IPS DF 6.9 (cell line): ENCODE results near the gene WDR7.
A peak's percentile ranks its signal among the peaks of the same experiment; 100 is the strongest.

Source experiments
- DNase-seq: peaks from one replicate; pipeline ENCODE4 v3.0.0-alpha.2; 2013; ENCODE audit warnings: low read depth, low spot score
- H3K27ac ChIP-seq: one replicate; pipeline ENCODE4 v1.5.1; 2013; ENCODE audit warnings: low read length, control low read depth
- H3K27me3 ChIP-seq: 2 replicates; pipeline ENCODE4 v1.6.1; 2013; ENCODE audit warnings: mild to moderate bottlenecking, low read length; ENCODE audit not compliant: control insufficient read depth, insufficient read depth
- H3K36me3 ChIP-seq: 2 replicates; pipeline ENCODE4 v1.6.1; 2013; ENCODE audit warnings: low read length; ENCODE audit not compliant: control insufficient read depth, insufficient read depth
- H3K4me1 ChIP-seq: 2 replicates; pipeline ENCODE4 v1.6.1; 2013; ENCODE audit warnings: low read length; ENCODE audit not compliant: control insufficient read depth, insufficient read depth
- H3K4me3 ChIP-seq: 2 replicates; pipeline ENCODE4 v1.5.1; 2013; ENCODE audit warnings: mild to moderate bottlenecking, low read length
- H3K9me3 ChIP-seq: 2 replicates; pipeline ENCODE4 v1.6.1; 2013; ENCODE audit warnings: low read length, inconsistent platforms; ENCODE audit not compliant: control insufficient read depth, insufficient read depth
- WGBS: extraction: QIAGEN DNeasy Blood & Tissue Kit; methylation state at CpG from one replicate; pipeline ENCODE4 v1.1.7; 2013; ENCODE audit warnings: mixed read lengths, missing lambda C conversion rate; ENCODE audit not compliant: insufficient read length, insufficient coverage; 5-methylcytosine and 5-hydroxymethylcytosine counted together

Gene WDR7

GRCh38 chr18:56873441-56874140 is 222.4 kb downstream of the WDR7 start:
- Histone ChIP-seq H3K9me3 (no peaks in the 10 kb centered on the region), H3K36me3 (no peaks in the 10 kb centered on the region), H3K27me3 (no peaks in the 10 kb centered on the region), H3K4me1 (peaks cover 3% of the 10 kb centered on the region; the same call in 1 of the 2 replicates), H3K4me3 (no peak overlapping the region), H3K27ac (peak overlapping the region; percentile 44)
- no CpG with 5 or more reads among the region's 6 CpGs for WGBS
- DNase-seq, result peak; percentile 55

- no peak overlapping the region for H3K4me3 ChIP-seq
- WGBS, result no CpG with 5 or more reads among the region's 4 CpGs
- no peaks in the 10 kb centered on the region for H3K36me3 ChIP-seq
- no peak for DNase-seq
- H3K27ac ChIP-seq, result no peak overlapping the region
- H3K9me3 ChIP-seq, result no peaks in the 10 kb centered on the region
- H3K4me1 ChIP-seq, result no peaks in the 10 kb centered on the region
- no peaks in the 10 kb centered on the region for H3K27me3 ChIP-seq
Measured at GRCh38 chr18:56878711-56879110, 227.6 kb downstream of the WDR7 start.

- Histone ChIP-seq H3K27me3 (no peaks in the 10 kb centered on the region), H3K4me3 (no peak overlapping the region), H3K9me3 (no peaks in the 10 kb centered on the region), H3K36me3 (no peaks in the 10 kb centered on the region), H3K4me1 (peaks cover 2% of the 10 kb centered on the region; the same call in 1 of the 2 replicates), H3K27ac (no peak overlapping the region)
- WGBS, result no CpG with 5 or more reads among the region's 1 CpG
- no peak for DNase-seq
Measured at GRCh38 chr18:56884511-56884910, 233.4 kb downstream of the WDR7 start.

- Histone ChIP-seq H3K27ac (no peak overlapping the region), H3K4me3 (no peak overlapping the region), H3K27me3 (no peaks in the 10 kb centered on the region), H3K4me1 (peaks cover 2% of the 10 kb centered on the region; the same call in 1 of the 2 replicates), H3K36me3 (no peaks in the 10 kb centered on the region), H3K9me3 (no peaks in the 10 kb centered on the region)
- no peak for DNase-seq
- no CpG with 5 or more reads among the region's 1 CpG for WGBS
Measured at GRCh38 chr18:56888978-56889377, 237.8 kb downstream of the WDR7 start.

GRCh38 chr18:56889621-56890020 is 238.5 kb downstream of the WDR7 start:
- WGBS, result no CpG with 5 or more reads among the region's 2 CpGs
- DNase-seq, result no peak
- H3K27ac ChIP-seq, result no peak overlapping the region
- H3K27me3 ChIP-seq, result no peaks in the 10 kb centered on the region
- no peak overlapping the region for H3K4me3 ChIP-seq
- peaks cover 2% of the 10 kb centered on the region; the same call in 1 of the 2 replicates for H3K4me1 ChIP-seq
- H3K36me3 ChIP-seq, result no peaks in the 10 kb centered on the region
- no peaks in the 10 kb centered on the region for H3K9me3 ChIP-seq

- no peaks in the 10 kb centered on the region for H3K9me3 ChIP-seq
- no peaks in the 10 kb centered on the region for H3K4me1 ChIP-seq
- WGBS, result no CpG with 5 or more reads among the region's 1 CpG
- H3K4me3 ChIP-seq, result no peak overlapping the region
- no peak overlapping the region for H3K27ac ChIP-seq
- no peaks in the 10 kb centered on the region for H3K36me3 ChIP-seq
- no peak for DNase-seq
- H3K27me3 ChIP-seq, result no peaks in the 10 kb centered on the region
Measured at GRCh38 chr18:56890632-56891031, 239.5 kb downstream of the WDR7 start.

- H3K27me3 ChIP-seq, result no peaks in the 10 kb centered on the region
- H3K27ac ChIP-seq, result no peak overlapping the region
- H3K9me3 ChIP-seq, result no peaks in the 10 kb centered on the region
- H3K4me3 ChIP-seq, result no peak overlapping the region
- no peaks in the 10 kb centered on the region for H3K36me3 ChIP-seq
- DNase-seq, result no peak
- WGBS, result no CpG with 5 or more reads among the region's 3 CpGs
- no peaks in the 10 kb centered on the region for H3K4me1 ChIP-seq
Measured at GRCh38 chr18:56891116-56891515, 240.0 kb downstream of the WDR7 start.

- no peak overlapping the region for H3K4me3 ChIP-seq
- H3K27me3 ChIP-seq, result no peaks in the 10 kb centered on the region
- DNase-seq, result no peak
- no peaks in the 10 kb centered on the region for H3K36me3 ChIP-seq
- H3K4me1 ChIP-seq, result no peaks in the 10 kb centered on the region
- H3K27ac ChIP-seq, result no peak overlapping the region
- WGBS, result no CpG with 5 or more reads among the region's 1 CpG
- no peaks in the 10 kb centered on the region for H3K9me3 ChIP-seq
Measured at GRCh38 chr18:56891870-56892269, 240.7 kb downstream of the WDR7 start.

GRCh38 chr18:56897122-56897521 is 246.0 kb downstream of the WDR7 start:
- H3K36me3 ChIP-seq, result no peaks in the 10 kb centered on the region
- no peak overlapping the region for H3K27ac ChIP-seq
- no peaks in the 10 kb centered on the region for H3K27me3 ChIP-seq
- no peaks in the 10 kb centered on the region for H3K4me1 ChIP-seq
- WGBS, result no CpG with 5 or more reads among the region's 2 CpGs
- DNase-seq, result no peak
- H3K9me3 ChIP-seq, result no peaks in the 10 kb centered on the region
- H3K4me3 ChIP-seq, result no peak overlapping the region

- H3K27me3 ChIP-seq, result no peaks in the 10 kb centered on the region
- no peaks in the 10 kb centered on the region for H3K36me3 ChIP-seq
- no peak overlapping the region for H3K27ac ChIP-seq
- WGBS, result no CpG with 5 or more reads among the region's 1 CpG
- no peaks in the 10 kb centered on the region for H3K4me1 ChIP-seq
- DNase-seq, result no peak
- no peak overlapping the region for H3K4me3 ChIP-seq
- no peaks in the 10 kb centered on the region for H3K9me3 ChIP-seq
Measured at GRCh38 chr18:56899660-56900059, 248.5 kb downstream of the WDR7 start.
